Neural cell (in vitro differentiated cells): ENCODE data around the gene RTN4RL1. TPM values are rescaled to one million over a fixed set of nuclear protein-coding genes. Genes with fewer than 3 reads are reported as not detected.

Experiments
- H2AFZ ChIP-seq: fragments of 200-600, 300-800 bp; sonication (generic), shearing (Covaris generic); 2 replicates; pipeline ENCODE4 v1.6.0; 2014; ENCODE audit warnings: low read depth, mild to moderate bottlenecking, antibody characterized with exemption, low read length, moderate library complexity
- H3F3A ChIP-seq: fragments of 200-600 bp; shearing (Covaris generic); 2 replicates; pipeline ENCODE4 v1.6.1; 2016; ENCODE audit warnings: mild to moderate bottlenecking, moderate library complexity, mixed read lengths, antibody characterized with exemption, low read length; ENCODE audit not compliant: insufficient read depth, poor library complexity, severe bottlenecking
- H3K27ac ChIP-seq: fragments of 200-600, 300-800 bp; sonication (generic), shearing (Covaris generic); 2 replicates; pipeline ENCODE4 v1.5.1; 2014; ENCODE audit warnings: mild to moderate bottlenecking, low read length, moderate library complexity
- H3K27me3 ChIP-seq: fragments of 300-800, 200-600 bp; sonication (generic), shearing (Covaris generic); 2 replicates; pipeline ENCODE4 v1.6.0; 2014; ENCODE audit warnings: mild to moderate bottlenecking, low read depth, low read length, moderate library complexity; ENCODE audit not compliant: insufficient read depth
- H3K36me3 ChIP-seq: fragments of 300-800, 200-600 bp; sonication (generic), shearing (Covaris generic); 2 replicates; pipeline ENCODE4 v1.5.1; 2014; ENCODE audit warnings: mild to moderate bottlenecking, antibody characterized with exemption, low read length, moderate library complexity; ENCODE audit not compliant: insufficient read depth
- H3K4me2 ChIP-seq: fragments of 300-800, 200-600 bp; sonication (generic), shearing (Covaris generic); 2 replicates; pipeline ENCODE4 v1.6.0; 2014; ENCODE audit warnings: mild to moderate bottlenecking, low read length
- H3K4me3 ChIP-seq: fragments of 300-800, 200-600 bp; sonication (generic), shearing (Covaris generic); 2 replicates; pipeline ENCODE4 v1.5.1; 2014; ENCODE audit warnings: mild to moderate bottlenecking, low read length, moderate library complexity
- H3K79me2 ChIP-seq: fragments of 200-600 bp; shearing (Covaris generic); replicated peaks from 2 replicates; pipeline ENCODE4 v1.6.0; 2014; ENCODE audit warnings: mild to moderate bottlenecking, low read length, moderate library complexity; ENCODE audit not compliant: insufficient read depth
- H3K9ac ChIP-seq: fragments of 300-800, 200-600 bp; sonication (generic), shearing (Covaris generic); 2 replicates; pipeline ENCODE4 v1.6.1; 2016; ENCODE audit warnings: mild to moderate bottlenecking, low read length, mixed read lengths
- H3K9me2 ChIP-seq: fragments of 200-600 bp; shearing (Covaris generic); 2 replicates; pipeline ENCODE4 v1.6.1; 2016; ENCODE audit warnings: mild to moderate bottlenecking, low read length, mixed read lengths; ENCODE audit not compliant: insufficient read depth
- H3K9me3 ChIP-seq: fragments of 200-600, 300-800 bp; sonication (generic), shearing (Covaris generic); 2 replicates; pipeline ENCODE4 v1.6.1; 2016; ENCODE audit warnings: mild to moderate bottlenecking, mixed run types, low read length, moderate library complexity, mixed read lengths
- H4K20me1 ChIP-seq: fragments of 200-600 bp; shearing (Covaris generic); 2 replicates; pipeline ENCODE4 v1.6.1; 2016; ENCODE audit warnings: mild to moderate bottlenecking, mixed run types; ENCODE audit not compliant: insufficient read depth
- CTCF ChIP-seq: fragments of 450-650 bp; IDR thresholded peaks from 2 replicates; pipeline ENCODE4 v1.5.1; 2014; ENCODE audit warnings: antibody characterized with exemption, mild to moderate bottlenecking, moderate library complexity; ENCODE audit not compliant: poor library complexity, severe bottlenecking
- EP300 ChIP-seq: fragments of 450-650 bp; conservative IDR thresholded peaks from 2 replicates; pipeline ENCODE4 v1.6.1; 2014; ENCODE audit warnings: antibody characterized with exemption, mild to moderate bottlenecking, moderate library complexity; ENCODE audit not compliant: poor library complexity, severe bottlenecking
- EZH2 ChIP-seq: fragments of 200-600, 300-800 bp; shearing (Covaris generic), sonication (generic); IDR thresholded peaks from 2 replicates; pipeline ENCODE4 v1.6.1; 2014; ENCODE audit warnings: antibody characterized with exemption, low read length, borderline replicate concordance, mild to moderate bottlenecking; ENCODE audit not compliant: insufficient read depth, poor library complexity, severe bottlenecking
- MXI1 ChIP-seq: fragments of 450-650 bp; conservative IDR thresholded peaks from 2 replicates; pipeline ENCODE4 v1.6.1; 2014; ENCODE audit warnings: antibody characterized with exemption, mild to moderate bottlenecking; ENCODE audit not compliant: poor library complexity, severe bottlenecking
- POLR2AphosphoS5 ChIP-seq: IDR thresholded peaks from 2 replicates; pipeline ENCODE4 v1.6.1; 2012
- RAD21 ChIP-seq: fragments of 450-650 bp; conservative IDR thresholded peaks from 2 replicates; pipeline ENCODE4 v1.6.1; 2014; ENCODE audit warnings: antibody characterized with exemption, mild to moderate bottlenecking, moderate library complexity
- REST ChIP-seq: IDR thresholded peaks from 2 replicates; pipeline ENCODE4 v1.6.1; 2012; ENCODE audit warnings: borderline replicate concordance
- SMC3 ChIP-seq: fragments of 450-650 bp; conservative IDR thresholded peaks from 2 replicates; pipeline ENCODE4 v1.6.1; 2014; ENCODE audit warnings: antibody characterized with exemption, mild to moderate bottlenecking, moderate library complexity; ENCODE audit not compliant: poor library complexity
- TAF1 ChIP-seq: IDR thresholded peaks from 2 replicates; pipeline ENCODE4 v1.6.1; 2012; ENCODE audit warnings: low read depth
- polyA plus RNA-seq: library from polyadenylated mRNA; depleted of rRNA; stranded (reverse); fragments of >200 nt; gene quantifications from 2 replicates; pipeline ENCODE4 v1.2.3, GENCODE V29; 2014

The RTN4RL1 gene
- polyA plus RNA-seq, 1 donor from 2014 or later: 8.1 TPM

- no peak for TF ChIP-seq RAD21
- TF ChIP-seq POLR2AphosphoS5: no peak
- no peak for TF ChIP-seq EP300
- no peak for TF ChIP-seq CTCF
- TF ChIP-seq TAF1: no peak
- TF ChIP-seq SMC3: no peak
- TF ChIP-seq EZH2: no peak
- TF ChIP-seq MXI1: no peak
- no peak for TF ChIP-seq REST
- Histone ChIP-seq H3K27ac (no peak overlapping the region), H3K4me2 (no peak overlapping the region), H4K20me1 (no peaks in the 10 kb centered on the region), H3F3A (no peaks in the 10 kb centered on the region), H3K9me3 (no peaks in the 10 kb centered on the region), H3K9ac (no peak overlapping the region), H3K9me2 (no peaks in the 10 kb centered on the region), H2AFZ (no peak overlapping the region), H3K4me3 (no peak overlapping the region), H3K79me2 (no peaks in the 10 kb centered on the region), H3K36me3 (no peaks in the 10 kb centered on the region), H3K27me3 (no peaks in the 10 kb centered on the region)
Observed at GRCh38 chr17:1992541-1992940, 32.6 kb downstream of the RTN4RL1 start.

- Histone ChIP-seq H3K36me3 (no peaks in the 10 kb centered on the region), H2AFZ (no peak overlapping the region), H3K9me2 (no peaks in the 10 kb centered on the region), H3K9ac (no peak overlapping the region), H3K27me3 (no peaks in the 10 kb centered on the region), H3F3A (no peaks in the 10 kb centered on the region), H3K27ac (no peak overlapping the region), H3K4me3 (no peak overlapping the region), H3K4me2 (no peak overlapping the region), H3K79me2 (no peaks in the 10 kb centered on the region), H3K9me3 (no peaks in the 10 kb centered on the region), H4K20me1 (no peaks in the 10 kb centered on the region)
- TF ChIP-seq RAD21: no peak
- no peak for TF ChIP-seq SMC3
- TF ChIP-seq REST: no peak
- TF ChIP-seq POLR2AphosphoS5: no peak
- TF ChIP-seq EP300: no peak
- no peak for TF ChIP-seq TAF1
- no peak for TF ChIP-seq MXI1
- TF ChIP-seq EZH2: no peak
- no peak for TF ChIP-seq CTCF
Observed at GRCh38 chr17:1989135-1989534, 36.0 kb downstream of the RTN4RL1 start.
